H1 (cell line): ENCODE measurements around the gene RPS13. TPM values are rescaled to one million over a fixed set of nuclear protein-coding genes. Genes with fewer than 3 reads are reported as not detected.

Experiments used
- CTCF ChIA-PET: fragments of 300-600 bp; sonication (Branson Sonifier 250); formaldehyde crosslinking; loops from one replicate; lab custom pipeline; 2021; ENCODE audit not compliant: partially characterized antibody; lab: Charles Lee
- POLR2A ChIA-PET: fragments of 300-600 bp; sonication (Branson Sonifier 250); formaldehyde crosslinking; loops from one replicate; lab custom pipeline; 2021; ENCODE audit warnings: inconsistent platforms; ENCODE audit not compliant: partially characterized antibody; lab: Charles Lee
- DNase-seq, 2 experiments: peaks; one replicate each; pipeline versions ENCODE4 v3.0.0 to v3.0.0-alpha.2; 2010 to 2022; ENCODE audit warnings: low spot score in 2 of 2, low read depth in 1 of 2, mixed read lengths in 1 of 2
- FAIRE-seq: peaks from 2 replicates; lab custom pipeline; 2011; peaks lifted over from hg19 to GRCh38; lab: Jason Lieb, UNC
- H2AFZ ChIP-seq: 2 replicates; pipeline ENCODE4 v1.8.1; 2012; ENCODE audit warnings: low read length, inconsistent platforms
- H2AK5ac ChIP-seq: 2 replicates; pipeline ENCODE4 v1.6.1; 2013; ENCODE audit warnings: low read depth, low read length
- H2BK120ac ChIP-seq: replicated peaks from 2 replicates; pipeline ENCODE3; 2013; ENCODE audit warnings: low read depth, low read length, inconsistent platforms
- H2BK12ac ChIP-seq: 2 replicates; pipeline ENCODE4 v1.6.1; 2013; ENCODE audit warnings: low read depth, low read length
- H2BK15ac ChIP-seq: 2 replicates; pipeline ENCODE4 v1.6.1; 2013; ENCODE audit warnings: low read length
- H2BK20ac ChIP-seq: 2 replicates; pipeline ENCODE4 v1.6.1; 2013; ENCODE audit warnings: low read length
- H2BK5ac ChIP-seq: 2 replicates; pipeline ENCODE4 v1.6.1; 2013; ENCODE audit warnings: low read depth, low read length
- H3K14ac ChIP-seq: 2 replicates; pipeline ENCODE4 v1.6.1; 2013; ENCODE audit warnings: inconsistent platforms; ENCODE audit not compliant: insufficient read length
- H3K18ac ChIP-seq: 2 replicates; pipeline ENCODE4 v1.6.1; 2013; ENCODE audit warnings: low read length; ENCODE audit errors: extremely low read depth
- H3K23ac ChIP-seq: 2 replicates; pipeline ENCODE4 v1.6.1; 2013; ENCODE audit warnings: inconsistent platforms; ENCODE audit not compliant: insufficient read length
- H3K23me2 ChIP-seq: 2 replicates; pipeline ENCODE4 v1.6.1; 2013; ENCODE audit warnings: low read depth, low read length
- H3K27ac ChIP-seq: 2 replicates; pipeline ENCODE4 v1.6.1; 2011; ENCODE audit warnings: low read depth, low read length, inconsistent platforms
- H3K27me3 ChIP-seq, 4 experiments: replicated peaks in 1 of 4; 1 replicate in 1 of 4; 2 replicates in 3 of 4; pipeline versions ENCODE4 v1.6.1 to v1.8.1; 2011 to 2013; ENCODE audit warnings: low read length in 3 of 4, mild to moderate bottlenecking in 3 of 4, inconsistent platforms in 2 of 4, mixed read lengths in 2 of 4, moderate library complexity in 1 of 4; ENCODE audit not compliant: control insufficient read depth in 3 of 4, insufficient read depth in 3 of 4; ENCODE audit errors: extremely low read depth in 1 of 4
- H3K36me3 ChIP-seq, 4 experiments: 2 replicates each; pipeline versions ENCODE4 v1.6.1 to v1.8.1; 2011 to 2013; ENCODE audit warnings: mild to moderate bottlenecking in 4 of 4, low read length in 3 of 4, moderate library complexity in 2 of 4, control low read depth in 1 of 4, inconsistent platforms in 1 of 4; ENCODE audit not compliant: insufficient read depth in 4 of 4, control insufficient read depth in 2 of 4
- H3K4ac ChIP-seq: replicated peaks from 2 replicates; pipeline ENCODE3; 2013; ENCODE audit warnings: low read length, low read depth, mixed read lengths, inconsistent platforms; ENCODE audit not compliant: insufficient read length
- H3K4me1 ChIP-seq, 4 experiments: replicated peaks in 1 of 4; 1 replicate in 1 of 4; 2 replicates in 3 of 4; pipeline versions ENCODE4 v1.6.1 to v1.8.1; 2011 to 2013; ENCODE audit warnings: low read length in 3 of 4, inconsistent platforms in 2 of 4, mixed read lengths in 1 of 4; ENCODE audit not compliant: insufficient read depth in 4 of 4, control insufficient read depth in 3 of 4
- H3K4me2 ChIP-seq, 2 experiments: 2 replicates each; pipeline versions ENCODE4 v1.6.1 to v1.8.1; 2011 to 2013; ENCODE audit warnings: low read depth in 2 of 2, low read length in 2 of 2, control low read depth in 1 of 2, inconsistent platforms in 1 of 2, mild to moderate bottlenecking in 1 of 2; ENCODE audit not compliant: insufficient read depth in 1 of 2
- H3K4me3 ChIP-seq, 4 experiments: fragments of 200-600, 300-600 bp in 1 of 4; sonication (generic), shearing (Covaris generic), sonication (Bioruptor Twin) in 1 of 4; 2 replicates each; pipeline versions ENCODE4 v1.5.1 to v1.8.1; 2011 to 2016; ENCODE audit warnings: low read length in 4 of 4, low read depth in 3 of 4, control low read depth in 2 of 4, inconsistent platforms in 2 of 4, mild to moderate bottlenecking in 2 of 4, mixed read lengths in 1 of 4, moderate library complexity in 1 of 4; ENCODE audit not compliant: insufficient read depth in 2 of 4; ENCODE audit errors: extremely low read depth in 1 of 4
- H3K56ac ChIP-seq: replicated peaks from 2 replicates; pipeline ENCODE3; 2013; ENCODE audit warnings: low read depth, mild to moderate bottlenecking, mixed read lengths, low read length, inconsistent platforms; ENCODE audit not compliant: insufficient read length
- H3K79me1 ChIP-seq: 2 replicates; pipeline ENCODE4 v1.6.1; 2013; ENCODE audit warnings: low read depth, low read length, control low read depth
- H3K79me2 ChIP-seq, 2 experiments: 2 replicates each; pipeline versions ENCODE4 v1.6.1 to v1.8.1; 2012 to 2013; ENCODE audit warnings: low read length in 2 of 2, mild to moderate bottlenecking in 2 of 2, inconsistent platforms in 1 of 2; ENCODE audit not compliant: insufficient read depth in 2 of 2, control insufficient read depth in 1 of 2
- H3K9ac ChIP-seq, 4 experiments: replicated peaks in 1 of 4; 1 replicate in 1 of 4; 2 replicates in 3 of 4; pipeline versions ENCODE4 v1.6.1 to v1.8.1; 2011 to 2013; ENCODE audit warnings: low read depth in 3 of 4, low read length in 3 of 4, control low read depth in 2 of 4, mild to moderate bottlenecking in 2 of 4, moderate library complexity in 2 of 4, inconsistent platforms in 1 of 4; ENCODE audit errors: extremely low read depth in 1 of 4
- H3K9me3 ChIP-seq, 2 experiments: 2 replicates each; pipeline versions ENCODE4 v1.6.1 to v1.8.1; 2012 to 2013; ENCODE audit warnings: mild to moderate bottlenecking in 2 of 2, moderate library complexity in 2 of 2, control low read depth in 1 of 2, inconsistent platforms in 1 of 2, low read depth in 1 of 2, low read length in 1 of 2, mixed read lengths in 1 of 2; ENCODE audit not compliant: insufficient read depth in 2 of 2
- H4K20me1 ChIP-seq, 2 experiments: replicated peaks in 1 of 2; 2 replicates each; pipeline versions ENCODE3 to v1.8.1; 2011 to 2013; ENCODE audit warnings: inconsistent platforms in 2 of 2, low read length in 2 of 2, mild to moderate bottlenecking in 1 of 2; ENCODE audit not compliant: insufficient read depth in 2 of 2, control insufficient read depth in 1 of 2
- H4K5ac ChIP-seq: 2 replicates; pipeline ENCODE4 v1.6.1; 2013; ENCODE audit warnings: low read length, low read depth, mixed read lengths, inconsistent platforms; ENCODE audit not compliant: insufficient read length
- H4K8ac ChIP-seq: 2 replicates; pipeline ENCODE4 v1.8.0; 2013; ENCODE audit warnings: mild to moderate bottlenecking, moderate library complexity, low read length, inconsistent platforms; ENCODE audit not compliant: insufficient read depth; ENCODE audit errors: extremely low read depth
- H4K91ac ChIP-seq: replicated peaks from 2 replicates; pipeline ENCODE3; 2013; ENCODE audit warnings: low read length, mixed read lengths, inconsistent platforms; ENCODE audit not compliant: insufficient read length
- ASH2L ChIP-seq: fragments of 200-600, 300-600 bp; sonication (generic); IDR thresholded peaks from one replicate; pipeline ENCODE4 v1.7.1; 2017; ENCODE audit warnings: low read length
- CBX5 ChIP-seq: fragments of 300-800, 300-1000 bp; sonication (generic); IDR thresholded peaks from 2 replicates; pipeline ENCODE4 v1.7.1; 2016; ENCODE audit warnings: antibody characterized with exemption, low read length, low read depth
- EZH2 ChIP-seq: fragments of 200-600 bp; sonication (generic); IDR thresholded peaks from 2 replicates; pipeline ENCODE4 v1.7.1; 2012; ENCODE audit warnings: low read depth, mild to moderate bottlenecking, moderate library complexity, low read length, inconsistent platforms; ENCODE audit not compliant: severe bottlenecking
- FOSL1 ChIP-seq: IDR thresholded peaks from 2 replicates; pipeline ENCODE4 v1.6.1; 2011; ENCODE audit warnings: mild to moderate bottlenecking, low read depth, low read length, moderate library complexity; ENCODE audit not compliant: insufficient read depth
- GABPA ChIP-seq: IDR thresholded peaks from 2 replicates; pipeline ENCODE4 v1.6.1; 2011; ENCODE audit warnings: mild to moderate bottlenecking, low read length, moderate library complexity, borderline replicate concordance; ENCODE audit not compliant: insufficient read depth
- JUN ChIP-seq: IDR thresholded peaks from 2 replicates; pipeline ENCODE4 v1.6.1; 2011; ENCODE audit warnings: low read depth, mild to moderate bottlenecking, improper control_type of control experiment, low read length
- KDM5A ChIP-seq: fragments of 200-600 bp; IDR thresholded peaks from 2 replicates; pipeline ENCODE4 v1.7.1; 2012; ENCODE audit warnings: mild to moderate bottlenecking, low read length, inconsistent platforms, mixed read lengths
- POLR2A ChIP-seq, 2 experiments: IDR thresholded peaks; 1 replicate in 1 of 2; 2 replicates in 1 of 2; pipeline ENCODE4 v1.6.1; 2011; ENCODE audit warnings: low read depth in 2 of 2, low read length in 2 of 2, mild to moderate bottlenecking in 2 of 2; ENCODE audit errors: control extremely low read depth in 1 of 2
- RBBP5 ChIP-seq: IDR thresholded peaks from 2 replicates; pipeline ENCODE4 v1.7.1; 2012; ENCODE audit warnings: low read depth, mild to moderate bottlenecking, inconsistent platforms, low read length, moderate library complexity, borderline replicate concordance
- SP1 ChIP-seq: IDR thresholded peaks from 2 replicates; pipeline ENCODE4 v1.6.1; 2011; ENCODE audit warnings: low read depth, low read length
- SUZ12 ChIP-seq: fragments of 200-600 bp; sonication (generic); IDR thresholded peaks from 2 replicates; pipeline ENCODE4 v1.6.1; 2012; ENCODE audit warnings: mild to moderate bottlenecking, inconsistent platforms, low read length, moderate library complexity, mixed read lengths
- TCF12 ChIP-seq: IDR thresholded peaks from 2 replicates; pipeline ENCODE4 v1.6.1; 2011; ENCODE audit warnings: low read depth, mild to moderate bottlenecking, low read length
- WGBS, 2 experiments: shearing (Covaris generic) in 1 of 2; methylation state at CpG; one replicate each; pipeline versions ENCODE4 v1.1.6 to v1.1.7; 2013 to 2015; ENCODE audit warnings: low lambda C conversion rate in 2 of 2, mixed read lengths in 2 of 2, inconsistent platforms in 1 of 2, low coverage in 1 of 2, missing lambda C conversion rate in 1 of 2; ENCODE audit not compliant: insufficient replicate concordance in 2 of 2, insufficient coverage in 1 of 2, insufficient read length in 1 of 2; ENCODE audit errors: extremely low coverage in 1 of 2, missing lambda C conversion rate in 1 of 2; 5-methylcytosine and 5-hydroxymethylcytosine counted together
- polyA plus RNA-seq, 7 experiments: library from polyadenylated mRNA; depleted of rRNA in 3 of 7; stranded (reverse) in 5 of 7; unstranded in 2 of 7; fragments of >200 nt in 5 of 7; fragments of 200-250 nt in 2 of 7; gene quantifications; 1 replicate in 5 of 7; 2 replicates in 1 of 7; 4 replicates in 1 of 7; pipeline versions ENCODE4 v1.2.1 to v1.2.3, GENCODE V29; 2011 to 2013; ENCODE audit warnings: missing spikeins in 2 of 7, mixed read lengths in 2 of 7
- total RNA-seq: library from RNA; stranded (reverse); fragmentation: NEBNext Ultra II Directional; extraction: Animal tissue kit (Norgen Biotek cat#: 25700); gene quantifications from 2 replicates; pipeline ENCODE4 v1.2.1, GENCODE V29; 2021
- TF ChIP-seq, protein P1 (sequence below): IDR thresholded peaks from 2 replicates; pipeline ENCODE4 v1.6.1; 2012; ENCODE audit warnings: inconsistent platforms

The RPS13 gene
- total and polyA plus RNA-seq, 2 of the 8 experiments (the other 6 are each of a cell fraction or from before 2014, with no cell fraction given) = 1,336 to 2,270 TPM

DNA sequence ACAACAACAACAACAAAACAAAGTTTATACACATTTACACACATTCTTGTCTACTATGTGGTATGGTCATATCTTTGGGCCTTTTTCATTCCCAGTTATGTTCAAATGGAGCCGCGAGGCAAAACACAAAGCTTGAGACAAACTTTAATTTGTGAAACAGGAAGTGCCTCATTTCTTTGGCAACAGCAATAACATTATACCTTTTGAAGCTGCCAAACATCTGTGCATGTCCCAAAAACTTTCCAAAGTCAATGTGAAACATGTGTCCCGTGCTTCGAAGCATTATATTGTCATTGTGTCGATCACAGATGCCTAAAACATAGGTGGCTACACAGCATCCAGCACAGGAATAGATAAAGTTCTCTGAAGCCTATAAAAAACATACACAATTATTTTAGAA is 25.0 kb upstream of the RPS13 start:
- no peaks in the 10 kb centered on the region for H3K79me1 ChIP-seq
- H3K4me2 ChIP-seq = no peak overlapping the region
- H2AK5ac ChIP-seq = no peak overlapping the region
- H2BK5ac ChIP-seq = no peak overlapping the region
- H2BK12ac ChIP-seq = no peak overlapping the region
- H3K23me2 ChIP-seq = no peaks in the 10 kb centered on the region
- no peak overlapping the region for H2BK20ac ChIP-seq
- no peak overlapping the region for H3K23ac ChIP-seq
- H3K4me1 ChIP-seq = no peaks in the 10 kb centered on the region
- H3K27me3 ChIP-seq = no peaks in the 10 kb centered on the region
- no peak overlapping the region for H3K4ac ChIP-seq
- no peak overlapping the region for H3K27ac ChIP-seq
- no peak overlapping the region for H4K5ac ChIP-seq
- ChIA-PET POLR2A (interaction anchor here (1.3 kb wide), 1 partner anchor 12 kb away, joined by 5 read pairs; no protein-coding TSS in a partner anchor), CTCF (interaction anchor here (0.6 to 1.7 kb wide), 2 partner anchors 101 to 363 kb away, joined by 3 to 5 read pairs; no protein-coding TSS in a partner anchor)
- FAIRE-seq = no peak
- no peak overlapping the region for H2BK15ac ChIP-seq
- WGBS, 2 experiments = 94% methylated on average over 5 of the region's 5 CpGs; no CpG with 5 or more reads in 1 of the 2 experiments
- H4K20me1 ChIP-seq = no peaks in the 10 kb centered on the region
- DNase-seq = no peak
- H3K79me2 ChIP-seq = no peaks in the 10 kb centered on the region
- no peak overlapping the region for H3K14ac ChIP-seq
- H3K18ac ChIP-seq = no peak overlapping the region
- no peak overlapping the region for H3K56ac ChIP-seq
- no peak overlapping the region for H3K9ac ChIP-seq
- no peak overlapping the region for H4K8ac ChIP-seq
- H2BK120ac ChIP-seq = no peak overlapping the region
- no peaks in the 10 kb centered on the region for H3K9me3 ChIP-seq
- H2AFZ ChIP-seq = no peak overlapping the region
- no peak overlapping the region for H3K4me3 ChIP-seq
- H3K36me3 ChIP-seq = peaks cover 18 to 58% (median 49%) of the 10 kb centered on the region in 4 experiments
- H4K91ac ChIP-seq = no peak overlapping the region
- no peak for TF ChIP-seq GABPA
- no peak for TF ChIP-seq SP1
- TF ChIP-seq CBX5 = no peak
- no peak for TF ChIP-seq TCF12
- TF ChIP-seq POLR2A (IDR thresholded peaks at IDR 0.05; ENCODE audit: control extremely low read depth in 1 of 2, low read depth in 2 of 2, low read length in 2 of 2) = no peak
- no peak for TF ChIP-seq JUN
- no peak for TF ChIP-seq EZH2
- TF ChIP-seq, protein P1, sequence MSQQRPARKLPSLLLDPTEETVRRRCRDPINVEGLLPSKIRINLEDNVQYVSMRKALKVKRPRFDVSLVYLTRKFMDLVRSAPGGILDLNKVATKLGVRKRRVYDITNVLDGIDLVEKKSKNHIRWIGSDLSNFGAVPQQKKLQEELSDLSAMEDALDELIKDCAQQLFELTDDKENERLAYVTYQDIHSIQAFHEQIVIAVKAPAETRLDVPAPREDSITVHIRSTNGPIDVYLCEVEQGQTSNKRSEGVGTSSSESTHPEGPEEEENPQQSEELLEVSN = no peak
- no peak for TF ChIP-seq FOSL1
- TF ChIP-seq RBBP5 = no peak
- TF ChIP-seq SUZ12 = no peak
- TF ChIP-seq KDM5A = no peak
- TF ChIP-seq ASH2L = no peak
